Testis (tissue), 3 donors: ENCODE results near the gene RBBP6. TPM values are rescaled to one million over a fixed set of nuclear protein-coding genes. Genes with fewer than 3 reads are reported as not detected.

Experiments used
- DNase-seq: peaks from one replicate; pipeline ENCODE4 v3.0.0-alpha.2; 2019
- H3K27ac ChIP-seq, 2 donors: fragments of 200-600 bp; sonication (generic); one replicate each; pipeline ENCODE4 v1.5.1; 2019
- H3K27me3 ChIP-seq: fragments of 200-600 bp; sonication (generic); one replicate; pipeline ENCODE4 v1.5.1; 2019
- H3K36me3 ChIP-seq: fragments of 200-600 bp; sonication (generic); one replicate; pipeline ENCODE4 v1.5.1; 2017; ENCODE audit warnings: low read depth; ENCODE audit errors: missing control alignments
- H3K4me1 ChIP-seq: fragments of 200-600 bp; sonication (generic); one replicate; pipeline ENCODE4 v1.5.1; 2019
- H3K4me3 ChIP-seq, 2 donors: fragments of 200-600 bp; sonication (generic); one replicate each; pipeline ENCODE4 v1.5.1; 2017 to 2019
- H3K9me3 ChIP-seq: fragments of 200-600 bp; sonication (generic); one replicate; pipeline ENCODE4 v1.5.1; 2017
- POLR2A ChIP-seq: fragments of 450-650 bp; IDR thresholded peaks from one replicate; pipeline ENCODE4 v1.6.1; 2017; ENCODE audit warnings: antibody characterized with exemption, mild to moderate bottlenecking, moderate library complexity
- WGBS, 2 donors: methylation state at CpG; one replicate each; pipeline ENCODE4 v1.1.5; 2018; 5-methylcytosine and 5-hydroxymethylcytosine counted together
- intact Hi-C: fragments of 100-400 bp; cut with DNase I; formaldehyde crosslinking; loops from one replicate; pipeline ENCODE4 v1.15.1; 2023; ENCODE audit warnings: low total_unique reads
- polyA plus RNA-seq: library from polyadenylated mRNA; stranded (reverse); fragments of 350-450 nt; fragmentation: Illumina TruSeq; extraction: RNeasy Lipid Tissue Mini Kit (QIAGEN cat#74804); gene quantifications from one replicate; pipeline ENCODE4 v1.2.3, GENCODE V29; 2014; ENCODE audit warnings: low read depth, low replicate concordance; ENCODE audit not compliant: insufficient read depth
- total RNA-seq, 2 donors: library from RNA; depleted of rRNA; stranded (reverse); fragments of >200 nt; gene quantifications; one replicate each; pipeline ENCODE4 v1.2.3, GENCODE V29; 2016
- TF ChIP-seq, protein P1 (sequence below), 3 experiments: fragments of 450-650 bp in 2 of 3; fragments of 200-600 bp in 1 of 3; sonication (generic) in 1 of 3; IDR thresholded peaks; one replicate each; pipeline ENCODE4 v1.5.1; 2016 to 2019; ENCODE audit warnings: antibody characterized with exemption in 3 of 3, mild to moderate bottlenecking in 2 of 3, moderate library complexity in 1 of 3

The RBBP6 gene
- total and polyA plus RNA-seq, 3 donors from 2014 or later = 43.3 to 126 (median 112) TPM

DNA sequence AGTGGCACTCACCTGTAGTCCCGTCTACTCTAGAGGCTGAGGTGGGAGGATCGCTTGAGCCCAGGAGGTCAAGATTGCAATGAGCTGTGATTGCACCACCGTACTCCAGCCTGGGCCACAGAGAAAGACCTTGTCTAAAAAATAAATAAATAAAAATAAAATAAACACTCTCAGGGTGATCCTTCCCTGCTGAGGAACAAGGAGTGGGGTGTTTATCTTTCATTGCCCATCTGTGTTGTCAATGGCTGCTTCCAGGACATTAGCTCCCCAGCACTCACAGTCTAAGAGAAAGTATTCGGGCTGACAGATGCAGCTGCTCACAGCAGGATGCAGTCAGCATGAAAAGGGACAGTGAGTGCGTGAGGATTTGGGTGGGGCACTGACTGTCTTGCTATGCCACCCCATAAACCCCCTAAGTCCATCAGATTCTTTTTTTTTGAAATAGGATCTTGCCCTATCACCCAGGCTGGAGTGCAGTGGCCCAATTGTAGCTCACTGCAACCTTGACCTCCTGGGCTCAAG is 31.3 kb upstream of the RBBP6 start:
- Histone ChIP-seq H3K4me1 (no peaks in the 10 kb centered on the region), H3K4me3 (no peak overlapping the region), H3K27ac (no peak overlapping the region), H3K27me3 (no peaks in the 10 kb centered on the region), H3K9me3 (no peaks in the 10 kb centered on the region), H3K36me3 (no peaks in the 10 kb centered on the region)
- intact Hi-C loops = no loop called here
- DNase-seq = no peak
- WGBS, 2 donors = 82 to 90% methylated on average over 5 of the region's 5 CpGs
- TF ChIP-seq, protein P1, sequence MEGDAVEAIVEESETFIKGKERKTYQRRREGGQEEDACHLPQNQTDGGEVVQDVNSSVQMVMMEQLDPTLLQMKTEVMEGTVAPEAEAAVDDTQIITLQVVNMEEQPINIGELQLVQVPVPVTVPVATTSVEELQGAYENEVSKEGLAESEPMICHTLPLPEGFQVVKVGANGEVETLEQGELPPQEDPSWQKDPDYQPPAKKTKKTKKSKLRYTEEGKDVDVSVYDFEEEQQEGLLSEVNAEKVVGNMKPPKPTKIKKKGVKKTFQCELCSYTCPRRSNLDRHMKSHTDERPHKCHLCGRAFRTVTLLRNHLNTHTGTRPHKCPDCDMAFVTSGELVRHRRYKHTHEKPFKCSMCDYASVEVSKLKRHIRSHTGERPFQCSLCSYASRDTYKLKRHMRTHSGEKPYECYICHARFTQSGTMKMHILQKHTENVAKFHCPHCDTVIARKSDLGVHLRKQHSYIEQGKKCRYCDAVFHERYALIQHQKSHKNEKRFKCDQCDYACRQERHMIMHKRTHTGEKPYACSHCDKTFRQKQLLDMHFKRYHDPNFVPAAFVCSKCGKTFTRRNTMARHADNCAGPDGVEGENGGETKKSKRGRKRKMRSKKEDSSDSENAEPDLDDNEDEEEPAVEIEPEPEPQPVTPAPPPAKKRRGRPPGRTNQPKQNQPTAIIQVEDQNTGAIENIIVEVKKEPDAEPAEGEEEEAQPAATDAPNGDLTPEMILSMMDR (IDR thresholded peaks at IDR 0.05) = no peak
- TF ChIP-seq POLR2A = no peak

DNA sequence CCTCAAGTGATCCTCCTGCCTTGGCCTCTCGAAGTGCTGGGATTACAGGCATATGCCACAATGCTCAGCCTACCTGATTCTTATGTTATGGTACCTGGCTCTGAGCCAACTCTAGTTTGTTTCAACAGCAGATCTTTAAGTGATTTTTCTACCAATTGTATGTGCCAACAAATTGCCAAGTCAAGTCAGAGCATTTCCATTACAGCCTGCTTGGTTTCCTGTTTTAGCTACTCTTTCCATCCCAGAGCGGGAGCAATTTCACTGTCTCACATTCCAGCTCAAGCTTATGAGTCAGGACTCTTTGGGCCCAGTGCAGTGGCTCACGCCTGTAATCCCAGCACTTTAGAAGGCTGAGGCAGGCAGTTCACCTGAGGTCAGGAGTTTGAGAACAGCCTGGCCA is 30.8 kb upstream of the RBBP6 start:
- no peak for TF ChIP-seq POLR2A
- TF ChIP-seq, protein P1 (IDR thresholded peaks at IDR 0.05) = no peak
- DNase-seq = no peak
- Histone ChIP-seq H3K27me3 (no peaks in the 10 kb centered on the region), H3K4me3 (no peak overlapping the region), H3K36me3 (no peaks in the 10 kb centered on the region), H3K4me1 (no peaks in the 10 kb centered on the region), H3K27ac (no peak overlapping the region), H3K9me3 (no peaks in the 10 kb centered on the region)
- 80 to 91% methylated on average over 3 of the region's 3 CpGs for WGBS, 2 donors
- intact Hi-C loops = no loop called here

DNA sequence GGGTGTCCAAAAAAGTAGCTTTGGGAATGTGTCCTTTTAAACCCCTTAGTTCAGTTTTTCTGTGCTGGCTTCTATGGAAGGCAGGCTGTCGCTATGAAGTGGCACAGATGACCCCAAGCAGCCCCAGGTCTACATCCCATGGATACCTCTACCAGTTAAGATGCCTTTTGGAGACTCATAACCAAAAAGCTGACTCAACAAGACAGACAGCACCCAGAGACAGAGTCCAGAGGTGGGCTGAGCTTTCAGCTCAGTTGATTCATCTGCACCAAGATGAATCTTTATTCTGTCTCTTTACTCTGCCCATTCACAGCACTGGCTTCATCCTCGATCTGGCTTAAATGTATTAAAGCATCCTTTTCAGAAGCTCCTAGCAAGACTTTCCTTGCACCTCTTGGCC is 29.8 kb upstream of the RBBP6 start:
- DNase-seq = no peak
- no peaks in the 10 kb centered on the region for H3K4me1 ChIP-seq
- no peaks in the 10 kb centered on the region for H3K9me3 ChIP-seq
- intact Hi-C loops = no loop called here
- no peak overlapping the region for H3K4me3 ChIP-seq
- WGBS, 2 donors = 74 to 96% methylated on average over 2 of the region's 2 CpGs
- no peaks in the 10 kb centered on the region for H3K27me3 ChIP-seq
- no peak overlapping the region for H3K27ac ChIP-seq
- TF ChIP-seq, protein P1 (IDR thresholded peaks at IDR 0.05) = no peak
- no peak for TF ChIP-seq POLR2A
- no peaks in the 10 kb centered on the region for H3K36me3 ChIP-seq

DNA sequence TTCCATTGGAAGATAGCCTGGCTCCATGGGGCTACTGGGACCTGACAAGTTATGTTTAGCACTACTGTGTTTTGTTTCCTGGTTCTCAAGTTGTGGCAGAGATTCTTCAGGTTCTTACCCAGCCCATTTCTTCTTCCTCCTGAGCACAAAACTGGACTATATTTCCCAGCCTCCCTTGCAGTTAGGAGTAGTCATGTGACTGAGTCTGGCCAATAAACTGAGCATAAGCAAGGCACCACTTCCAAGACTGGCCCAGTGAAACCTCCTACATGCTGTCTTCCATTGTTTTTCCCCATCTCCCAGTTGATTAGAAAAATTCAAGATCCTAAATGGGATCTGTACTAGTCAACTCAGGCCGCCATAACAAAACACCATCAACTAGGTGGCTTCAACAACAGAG is 28.2 kb upstream of the RBBP6 start:
- WGBS, 2 donors = 92 to 93% methylated on average over 1 of the region's 1 CpG
- Histone ChIP-seq H3K4me1 (no peaks in the 10 kb centered on the region), H3K36me3 (no peaks in the 10 kb centered on the region), H3K9me3 (no peaks in the 10 kb centered on the region), H3K27me3 (no peaks in the 10 kb centered on the region), H3K4me3 (no peak overlapping the region), H3K27ac (no peak overlapping the region)
- intact Hi-C loops = no loop called here
- no peak for DNase-seq
- TF ChIP-seq, protein P1 (IDR thresholded peaks at IDR 0.05) = no peak
- TF ChIP-seq POLR2A = no peak

DNA sequence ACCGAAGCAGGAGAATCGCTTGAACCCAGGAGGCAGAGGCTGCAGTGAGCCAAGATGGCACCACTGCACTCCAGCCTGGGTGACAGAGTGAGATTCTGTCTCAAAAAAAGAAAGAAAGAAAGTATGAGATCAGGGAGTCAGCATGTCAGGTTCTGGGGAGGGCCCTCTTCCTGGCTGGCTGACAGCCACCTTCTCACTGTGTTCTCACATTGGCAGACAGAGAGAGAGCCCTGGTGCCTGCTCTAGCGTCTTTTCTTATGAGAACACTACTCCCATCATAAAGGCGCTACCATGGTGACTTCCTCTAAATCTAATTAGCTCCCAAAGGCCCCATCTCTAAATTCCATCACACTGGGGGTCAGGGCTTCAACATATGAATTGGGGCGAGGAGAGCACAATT is 27.6 kb upstream of the RBBP6 start:
- H3K27ac ChIP-seq = no peak overlapping the region
- DNase-seq = peak; percentile 38
- TF ChIP-seq POLR2A = no peak
- TF ChIP-seq, protein P1 (IDR thresholded peaks at IDR 0.05) = no peak
- H3K4me3 ChIP-seq = no peak overlapping the region
- no peaks in the 10 kb centered on the region for H3K36me3 ChIP-seq
- no peaks in the 10 kb centered on the region for H3K27me3 ChIP-seq
- no peaks in the 10 kb centered on the region for H3K4me1 ChIP-seq
- 66 to 70% methylated on average over 5 of the region's 5 CpGs for WGBS, 2 donors
- no peaks in the 10 kb centered on the region for H3K9me3 ChIP-seq
- intact Hi-C loops = no loop called here
